Stimulated activated naive CD4-positive, alpha-beta T cell (primary cell): Measurements from ENCODE around the gene ATXN7.

ENCODE experiments used
- DNase-seq, 6 experiments: peaks; one replicate each; lab custom pipeline; 2025; lab: John Stamatoyannopoulos, UW

Gene ATXN7

GRCh38 chr3:64019271-64019670 lies 155.6 kb downstream of the ATXN7 start:
- no peak for DNase-seq

- no peak for DNase-seq
Observed at GRCh38 chr3:64019879-64020278, 156.2 kb downstream of the ATXN7 start.

- DNase-seq, result no peak
Observed at GRCh38 chr3:64021922-64022321, 158.3 kb downstream of the ATXN7 start.

- DNase-seq, result peak in 2 of 6 experiments; percentile 6 to 35
Observed at GRCh38 chr3:64022451-64023186, 159.0 kb downstream of the ATXN7 start.

- peak; percentile 85 to 96 (median 90) for DNase-seq
Observed at GRCh38 chr3:64023187-64023860, 159.7 kb downstream of the ATXN7 start, which contains the start of gene PSMD6. TSS of gene PSMD6 (minus strand) at chr3:64023494. CDS start at chr3:64023419, 75 bp downstream.

GRCh38 chr3:64023861-64024223 lies 160.2 kb downstream of the ATXN7 start:
- no peak for DNase-seq

GRCh38 chr3:64026346-64026745 lies 162.7 kb downstream of the ATXN7 start:
- no peak for DNase-seq

- no peak for DNase-seq
Observed at GRCh38 chr3:64027658-64028057, 164.0 kb downstream of the ATXN7 start.

GRCh38 chr3:64028754-64029153 lies 165.1 kb downstream of the ATXN7 start:
- DNase-seq, result no peak

GRCh38 chr3:64029287-64029686 lies 165.6 kb downstream of the ATXN7 start:
- DNase-seq, result no peak

- DNase-seq, result peak; percentile 26 to 74 (median 66)
Observed at GRCh38 chr3:64030741-64031140, 167.1 kb downstream of the ATXN7 start.

- DNase-seq, result no peak
Observed at GRCh38 chr3:64031540-64032508, 168.2 kb downstream of the ATXN7 start.

- no peak for DNase-seq
Observed at GRCh38 chr3:64033069-64033468, 169.4 kb downstream of the ATXN7 start.

- DNase-seq, result no peak
Observed at GRCh38 chr3:64037084-64037483, 173.4 kb downstream of the ATXN7 start.

GRCh38 chr3:64038253-64038767 lies 174.6 kb downstream of the ATXN7 start:
- no peak for DNase-seq

- no peak for DNase-seq
Observed at GRCh38 chr3:64039332-64039731, 175.7 kb downstream of the ATXN7 start.

- DNase-seq, result no peak
Observed at GRCh38 chr3:64039981-64040733, 176.5 kb downstream of the ATXN7 start.

- DNase-seq, result no peak
Observed at GRCh38 chr3:64042952-64043351, 179.3 kb downstream of the ATXN7 start.

GRCh38 chr3:64046592-64046991 lies 182.9 kb downstream of the ATXN7 start:
- no peak for DNase-seq

- DNase-seq, result no peak
Observed at GRCh38 chr3:64046996-64047594, 183.4 kb downstream of the ATXN7 start.

GRCh38 chr3:64047787-64048186 lies 184.1 kb downstream of the ATXN7 start:
- DNase-seq, result no peak
